H9 (cell line): Measurements from ENCODE around the gene PDLIM3. TPM values are rescaled to one million over a fixed set of nuclear protein-coding genes. Genes with fewer than 3 reads are reported as not detected.

Experiments used
- DNase-seq: peaks from one replicate; pipeline ENCODE4 v3.0.0-alpha.2; 2017
- H2AFZ ChIP-seq: one replicate; pipeline ENCODE4 v1.6.1; 2013; ENCODE audit warnings: mild to moderate bottlenecking, low read length, control low read depth, moderate library complexity
- H2AK5ac ChIP-seq: 2 replicates; pipeline ENCODE4 v1.6.1; 2013; ENCODE audit warnings: low read length, control low read depth, mixed read lengths; ENCODE audit not compliant: insufficient read length
- H2BK120ac ChIP-seq: one replicate; pipeline ENCODE4 v1.6.1; 2013; ENCODE audit warnings: low read depth, mild to moderate bottlenecking, low read length, control low read depth, inconsistent platforms; ENCODE audit not compliant: poor library complexity, severe bottlenecking
- H2BK12ac ChIP-seq: 2 replicates; pipeline ENCODE4 v1.6.1; 2013; ENCODE audit warnings: low read length, control low read depth, mixed read lengths, low read depth; ENCODE audit not compliant: insufficient read length
- H2BK15ac ChIP-seq: 2 replicates; pipeline ENCODE4 v1.6.1; 2013; ENCODE audit warnings: low read depth, low read length, control low read depth
- H2BK20ac ChIP-seq: one replicate; pipeline ENCODE4 v1.6.1; 2013; ENCODE audit warnings: low read depth, mild to moderate bottlenecking, low read length, control low read depth, inconsistent platforms; ENCODE audit not compliant: poor library complexity, severe bottlenecking
- H2BK5ac ChIP-seq: 2 replicates; pipeline ENCODE4 v1.6.1; 2013; ENCODE audit warnings: low read length, control low read depth, mixed read lengths; ENCODE audit not compliant: insufficient read length
- H3K14ac ChIP-seq: 2 replicates; pipeline ENCODE4 v1.6.1; 2013; ENCODE audit warnings: low read length, control low read depth; ENCODE audit not compliant: insufficient read depth
- H3K18ac ChIP-seq: 2 replicates; pipeline ENCODE4 v1.6.1; 2013; ENCODE audit warnings: low read depth, mild to moderate bottlenecking, mixed read lengths, low read length, control low read depth; ENCODE audit not compliant: insufficient read length
- H3K23ac ChIP-seq: 2 replicates; pipeline ENCODE4 v1.6.1; 2013; ENCODE audit warnings: low read length, control low read depth, mixed read lengths, low read depth; ENCODE audit not compliant: insufficient read length
- H3K23me2 ChIP-seq: 2 replicates; pipeline ENCODE4 v1.6.1; 2013; ENCODE audit warnings: low read depth, mild to moderate bottlenecking, mixed read lengths, low read length, control low read depth; ENCODE audit not compliant: insufficient read length, poor library complexity, severe bottlenecking
- H3K27ac ChIP-seq: 2 replicates; pipeline ENCODE4 v1.5.1; 2013; ENCODE audit warnings: low read length, control low read depth, mixed read lengths, low read depth; ENCODE audit not compliant: insufficient read length
- H3K27me3 ChIP-seq: 2 replicates; pipeline ENCODE4 v1.6.1; 2013; ENCODE audit warnings: low read length, control low read depth, inconsistent platforms; ENCODE audit not compliant: insufficient read depth
- H3K4ac ChIP-seq: 2 replicates; pipeline ENCODE4 v1.6.1; 2013; ENCODE audit warnings: low read depth, mild to moderate bottlenecking, control low read depth, inconsistent platforms, low read length, moderate library complexity
- H3K4me1 ChIP-seq: 2 replicates; pipeline ENCODE4 v1.6.1; 2013; ENCODE audit warnings: low read length, control low read depth, inconsistent platforms; ENCODE audit not compliant: insufficient read depth
- H3K4me2 ChIP-seq: 2 replicates; pipeline ENCODE4 v1.6.1; 2013; ENCODE audit warnings: low read length, control low read depth, mixed read lengths; ENCODE audit not compliant: insufficient read length, insufficient read depth
- H3K56ac ChIP-seq: 2 replicates; pipeline ENCODE4 v1.6.1; 2013; ENCODE audit warnings: low read depth, mild to moderate bottlenecking, mixed read lengths, low read length, control low read depth; ENCODE audit not compliant: insufficient read length
- H3K79me1 ChIP-seq: 2 replicates; pipeline ENCODE4 v1.6.1; 2013; ENCODE audit warnings: low read depth, mild to moderate bottlenecking, moderate library complexity, low read length, control low read depth, inconsistent platforms; ENCODE audit not compliant: insufficient read depth, poor library complexity, severe bottlenecking
- H3K79me2 ChIP-seq: 2 replicates; pipeline ENCODE4 v1.6.1; 2013; ENCODE audit warnings: low read length, control low read depth, inconsistent platforms; ENCODE audit not compliant: insufficient read depth
- H3K9ac ChIP-seq: 2 replicates; pipeline ENCODE4 v1.6.1; 2013; ENCODE audit warnings: low read length, control low read depth, mixed read lengths; ENCODE audit not compliant: insufficient read length; ENCODE audit errors: extremely low read depth
- H3K9me3 ChIP-seq: one replicate; pipeline ENCODE4 v1.6.1; 2013; ENCODE audit warnings: low read depth, low read length, inconsistent platforms; ENCODE audit not compliant: control insufficient read depth
- H3T11ph ChIP-seq: one replicate; pipeline ENCODE4 v1.6.1; 2013; ENCODE audit warnings: mild to moderate bottlenecking, low read length, control low read depth, inconsistent platforms
- H4K20me1 ChIP-seq: one replicate; pipeline ENCODE4 v1.6.1; 2013; ENCODE audit not compliant: control insufficient read depth, insufficient read length, insufficient read depth
- H4K5ac ChIP-seq: 2 replicates; pipeline ENCODE4 v1.6.1; 2013; ENCODE audit warnings: low read depth, mild to moderate bottlenecking, mixed read lengths, low read length, control low read depth; ENCODE audit not compliant: insufficient read length
- H4K8ac ChIP-seq: replicated peaks from 2 replicates; pipeline ENCODE4 v1.6.1; 2013; ENCODE audit warnings: low read length, control low read depth, mixed read lengths, low read depth; ENCODE audit not compliant: insufficient read length
- H4K91ac ChIP-seq: 2 replicates; pipeline ENCODE4 v1.6.1; 2013; ENCODE audit warnings: low read depth, mild to moderate bottlenecking, moderate library complexity, mixed read lengths, low read length, control low read depth; ENCODE audit not compliant: insufficient read length
- H3K27ac Mint-ChIP-seq, 3 experiments: 2 replicates in 2 of 3; 3 replicates in 1 of 3; pipeline ENCODE4 v1.8.0; 2020 to 2021; ENCODE audit warnings: mixed read lengths in 3 of 3, mild to moderate bottlenecking in 1 of 3, moderate library complexity in 1 of 3
- H3K27me3 Mint-ChIP-seq: 2 replicates; pipeline ENCODE4 v1.8.0; 2021; ENCODE audit warnings: low read depth, mild to moderate bottlenecking, moderate library complexity, mixed read lengths
- H3K36me3 Mint-ChIP-seq, 3 experiments: 2 replicates in 2 of 3; 3 replicates in 1 of 3; pipeline ENCODE4 v1.8.0; 2020 to 2021; ENCODE audit warnings: low read depth in 3 of 3, mixed read lengths in 3 of 3; ENCODE audit not compliant: insufficient read depth in 1 of 3
- H3K4me1 Mint-ChIP-seq, 2 experiments: 2 replicates each; pipeline ENCODE4 v1.8.0; 2020; ENCODE audit warnings: mixed read lengths in 2 of 2
- H3K4me3 Mint-ChIP-seq, 2 experiments: 2 replicates in 1 of 2; 3 replicates in 1 of 2; pipeline ENCODE4 v1.8.0; 2020 to 2021; ENCODE audit warnings: mild to moderate bottlenecking in 2 of 2, mixed read lengths in 2 of 2, moderate library complexity in 1 of 2
- H3K9me3 Mint-ChIP-seq, 2 experiments: 2 replicates in 1 of 2; 3 replicates in 1 of 2; pipeline ENCODE4 v1.8.0; 2020; ENCODE audit warnings: mild to moderate bottlenecking in 2 of 2, mixed read lengths in 2 of 2, moderate library complexity in 1 of 2
- WGBS: extraction: QIAGEN DNeasy Blood & Tissue Kit; methylation state at CpG from one replicate; pipeline ENCODE4 v1.1.7; 2013; ENCODE audit warnings: missing lambda C conversion rate, low lambda C conversion rate, mixed read lengths; ENCODE audit not compliant: insufficient read length; ENCODE audit errors: extremely low coverage; 5-methylcytosine and 5-hydroxymethylcytosine counted together
- total RNA-seq: library from RNA; stranded (reverse); gene quantifications from 2 replicates; pipeline ENCODE4 v1.2.1, GENCODE V29; 2021
- TF ChIP-seq, protein P1 (sequence below): fragments of 200-600 bp; sonication (generic); conservative IDR thresholded peaks from 3 replicates; pipeline ENCODE4 v1.8.0; 2021; ENCODE audit warnings: antibody characterized with exemption, mild to moderate bottlenecking

Gene PDLIM3
- total RNA-seq, 1 experiment from 2014 or later, result 12.0 TPM

DNA sequence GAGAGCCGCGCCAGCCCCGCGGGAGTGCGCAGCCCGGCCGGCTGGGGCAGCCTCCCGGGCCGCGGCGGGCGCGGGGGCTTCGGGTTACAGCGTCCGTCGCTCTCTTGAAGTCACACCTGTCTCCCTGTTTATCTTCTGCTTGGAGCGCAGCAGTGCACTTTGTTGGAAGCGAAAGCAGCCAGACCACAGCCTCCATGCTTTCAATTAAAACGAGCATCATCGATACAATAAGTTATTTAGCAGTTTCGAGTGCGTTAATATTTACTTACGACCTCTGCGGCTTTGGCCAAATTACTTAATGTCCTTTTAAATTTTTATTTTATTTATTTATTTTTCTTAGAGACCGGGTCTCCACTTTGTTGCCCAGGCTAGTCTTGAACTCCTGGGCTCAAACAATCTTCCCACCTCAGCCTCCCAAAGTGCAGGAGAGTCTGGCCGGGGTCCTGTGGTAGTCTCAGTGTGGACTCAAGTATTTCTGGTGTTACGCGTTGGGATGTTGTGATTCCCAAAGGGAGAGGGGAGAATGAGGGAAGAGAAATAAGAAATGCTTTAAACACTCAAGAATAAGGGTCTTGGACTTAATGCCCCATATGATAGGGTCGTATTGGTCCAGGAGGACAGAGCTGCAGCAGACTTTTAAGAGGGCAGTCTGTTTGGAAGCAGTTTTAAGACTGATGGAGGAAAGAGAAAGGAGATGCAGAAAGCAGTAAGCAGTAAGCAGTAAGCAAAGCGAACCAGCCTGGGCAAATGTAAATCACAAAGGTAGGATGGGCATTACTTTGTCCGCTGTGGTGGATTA, 504 bp upstream of the PDLIM3 start:
- Histone ChIP-seq H3T11ph (no peak overlapping the region), H2BK15ac (no peak overlapping the region), H3K14ac (no peak overlapping the region), H3K4me2 (peak overlapping the region; percentile 69), H3K79me2 (no peaks in the 10 kb centered on the region), H4K5ac (no peak overlapping the region), H3K56ac (no peak overlapping the region), H4K8ac (no peak overlapping the region), H4K91ac (no peak overlapping the region), H4K20me1 (no peaks in the 10 kb centered on the region), H3K79me1 (no peaks in the 10 kb centered on the region), H2BK20ac (no peak overlapping the region), H3K4ac (no peak overlapping the region), H3K4me1 (no peaks in the 10 kb centered on the region; the same call in 1 of the 2 replicates), H2AFZ (no peak overlapping the region), H3K23me2 (peaks cover 4% of the 10 kb centered on the region), H3K9ac (peak overlapping the region; percentile 53), H2BK12ac (no peak overlapping the region), H3K18ac (peak overlapping the region; percentile 27), H3K23ac (no peak overlapping the region), H3K27ac (no peak overlapping the region), H3K9me3 (no peaks in the 10 kb centered on the region), H2AK5ac (no peak overlapping the region), H2BK120ac (no peak overlapping the region), H3K27me3 (no peaks in the 10 kb centered on the region; the same call in 1 of the 2 replicates), H2BK5ac (no peak overlapping the region)
- TF ChIP-seq, protein P1, sequence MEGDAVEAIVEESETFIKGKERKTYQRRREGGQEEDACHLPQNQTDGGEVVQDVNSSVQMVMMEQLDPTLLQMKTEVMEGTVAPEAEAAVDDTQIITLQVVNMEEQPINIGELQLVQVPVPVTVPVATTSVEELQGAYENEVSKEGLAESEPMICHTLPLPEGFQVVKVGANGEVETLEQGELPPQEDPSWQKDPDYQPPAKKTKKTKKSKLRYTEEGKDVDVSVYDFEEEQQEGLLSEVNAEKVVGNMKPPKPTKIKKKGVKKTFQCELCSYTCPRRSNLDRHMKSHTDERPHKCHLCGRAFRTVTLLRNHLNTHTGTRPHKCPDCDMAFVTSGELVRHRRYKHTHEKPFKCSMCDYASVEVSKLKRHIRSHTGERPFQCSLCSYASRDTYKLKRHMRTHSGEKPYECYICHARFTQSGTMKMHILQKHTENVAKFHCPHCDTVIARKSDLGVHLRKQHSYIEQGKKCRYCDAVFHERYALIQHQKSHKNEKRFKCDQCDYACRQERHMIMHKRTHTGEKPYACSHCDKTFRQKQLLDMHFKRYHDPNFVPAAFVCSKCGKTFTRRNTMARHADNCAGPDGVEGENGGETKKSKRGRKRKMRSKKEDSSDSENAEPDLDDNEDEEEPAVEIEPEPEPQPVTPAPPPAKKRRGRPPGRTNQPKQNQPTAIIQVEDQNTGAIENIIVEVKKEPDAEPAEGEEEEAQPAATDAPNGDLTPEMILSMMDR, result no peak
- H3K27ac Mint-ChIP-seq, result no peak overlapping the region
- H3K27me3 Mint-ChIP-seq, result peaks cover 31% of the 10 kb centered on the region
- no peaks in the 10 kb centered on the region for H3K9me3 Mint-ChIP-seq
- peaks cover 15 to 24% of the 10 kb centered on the region in 2 experiments for H3K4me1 Mint-ChIP-seq
- H3K36me3 Mint-ChIP-seq, result peaks cover 0 to 1% (median 0%) of the 10 kb centered on the region in 3 experiments; a peak in 1 of 7 replicates
- WGBS, result no CpG with 5 or more reads among the region's 32 CpGs
- H3K4me3 Mint-ChIP-seq, result peak overlapping the region; percentile 62 to 81
- DNase-seq, result no peak
